ENCODE measurements around the gene TNFAIP8L1. TPM values are rescaled to one million over a fixed set of nuclear protein-coding genes. Genes with fewer than 3 reads are reported as not detected.

Gene TNFAIP8L1
- total RNA-seq, 4 donors from 2014 or later, result 4.5 to 12.0 (median 8.5) TPM

- TF ChIP-seq EP300 (IDR thresholded peaks at IDR 0.05; ENCODE audit: low read depth), result no peak
- no peak for TF ChIP-seq CTCF (IDR thresholded peaks at IDR 0.05)
- TF ChIP-seq POLR2A (IDR thresholded peaks at IDR 0.05), result no peak
- no peak for TF ChIP-seq POLR2AphosphoS5 (IDR thresholded peaks at IDR 0.05)
- 58% methylated on average over 16 of the region's 17 CpGs; no CpG with 5 or more reads in 1 of the 2 donors for WGBS, 2 donors (ENCODE audit: low coverage in 1 of 2)
- H3K36me3 ChIP-seq, result no peaks in the 10 kb centered on the region
- DNase-seq, result peak; percentile 58
- H3K27me3 ChIP-seq, result peaks cover 3% of the 10 kb centered on the region
- H3K4me1 ChIP-seq, result peaks cover 18 to 41% (median 33%) of the 10 kb centered on the region in 4 donors
- H3K27ac ChIP-seq, result peak overlapping the region; percentile 78 to 89 (median 82)
- intact Hi-C loops (cut with DNase I; ENCODE audit: low total_unique reads), result no loop called here
- H3K9me3 ChIP-seq, result no peaks in the 10 kb centered on the region
- peak overlapping the region; percentile 68 to 84 (median 73) for H3K4me3 ChIP-seq
- in situ Hi-C loops (cut with MboI; ENCODE audit: low pct_ligation_motif_present in 1 of 4, low pct_unique_long_range_greater_than_20kb in 1 of 4, low sequenced_read_pairs in 3 of 4), result no loop called here
Observed at GRCh38 chr19:4640247-4641000, 1.1 kb downstream of the TNFAIP8L1 start.

- WGBS, 2 donors (ENCODE audit: low coverage in 1 of 2), result 70% methylated on average over 14 of the region's 14 CpGs; no CpG with 5 or more reads in 1 of the 2 donors
Observed at GRCh38 chr19:4641132-4641531, 1.8 kb downstream of the TNFAIP8L1 start.

GRCh38 chr19:4642625-4643024 is 3.3 kb downstream of the TNFAIP8L1 start:
- Histone ChIP-seq H3K27me3 (no peaks in the 10 kb centered on the region), H3K4me3 (no peak overlapping the region), H3K4me1 (peaks cover 9 to 30% (median 20%) of the 10 kb centered on the region in 4 donors), H3K27ac (peak overlapping the region in 3 of 4 donors; percentile 78 to 89 (median 86)), H3K9me3 (no peaks in the 10 kb centered on the region), H3K36me3 (no peaks in the 10 kb centered on the region)
- DNase-seq, result no peak
- in situ Hi-C loops (cut with MboI; ENCODE audit: low pct_ligation_motif_present in 1 of 4, low pct_unique_long_range_greater_than_20kb in 1 of 4, low sequenced_read_pairs in 3 of 4), result no loop called here
- 87 to 96% methylated on average over 5 to 6 of the region's 6 CpGs for WGBS, 2 donors (ENCODE audit: low coverage in 1 of 2)
- TF ChIP-seq POLR2AphosphoS5 (IDR thresholded peaks at IDR 0.05) (no peak), CTCF (IDR thresholded peaks at IDR 0.05) (no peak), EP300 (IDR thresholded peaks at IDR 0.05; ENCODE audit: low read depth) (no peak), POLR2A (IDR thresholded peaks at IDR 0.05) (no peak)
- intact Hi-C loops (cut with DNase I; ENCODE audit: low total_unique reads), result no loop called here

More at GRCh38 chr19:4641132-4641531, 1.8 kb downstream of the TNFAIP8L1 start:
- intact Hi-C loops (cut with DNase I; ENCODE audit: low total_unique reads), result no loop called here
- DNase-seq, result no peak
- Histone ChIP-seq H3K4me3 (peak overlapping the region in 2 of 4 donors; percentile 68 to 84), H3K27ac (peak overlapping the region; percentile 78 to 89 (median 82)), H3K36me3 (no peaks in the 10 kb centered on the region), H3K27me3 (no peaks in the 10 kb centered on the region), H3K9me3 (no peaks in the 10 kb centered on the region), H3K4me1 (peaks cover 13 to 34% (median 26%) of the 10 kb centered on the region in 4 donors)
- TF ChIP-seq CTCF (IDR thresholded peaks at IDR 0.05) (no peak), EP300 (IDR thresholded peaks at IDR 0.05; ENCODE audit: low read depth) (no peak), POLR2AphosphoS5 (IDR thresholded peaks at IDR 0.05) (no peak), POLR2A (IDR thresholded peaks at IDR 0.05) (no peak)
- in situ Hi-C loops (cut with MboI; ENCODE audit: low pct_ligation_motif_present in 1 of 4, low pct_unique_long_range_greater_than_20kb in 1 of 4, low sequenced_read_pairs in 3 of 4), result no loop called here

GRCh38 chr19:4645718-4646117 is 6.4 kb downstream of the TNFAIP8L1 start:
- Histone ChIP-seq H3K36me3 (no peaks in the 10 kb centered on the region), H3K4me3 (no peak overlapping the region), H3K9me3 (no peaks in the 10 kb centered on the region), H3K27me3 (no peaks in the 10 kb centered on the region), H3K4me1 (peaks cover 3 to 21% (median 13%) of the 10 kb centered on the region in 4 donors), H3K27ac (peak overlapping the region; percentile 66 to 89 (median 84))
- in situ Hi-C loops (cut with MboI; ENCODE audit: low pct_ligation_motif_present in 1 of 4, low pct_unique_long_range_greater_than_20kb in 1 of 4, low sequenced_read_pairs in 3 of 4), result no loop called here
- no peak for DNase-seq
- TF ChIP-seq POLR2AphosphoS5 (IDR thresholded peaks at IDR 0.05) (no peak), EP300 (IDR thresholded peaks at IDR 0.05; ENCODE audit: low read depth) (no peak), CTCF (IDR thresholded peaks at IDR 0.05) (no peak), POLR2A (IDR thresholded peaks at IDR 0.05) (no peak)
- 85% methylated on average over 2 to 4 of the region's 4 CpGs for WGBS, 2 donors (ENCODE audit: low coverage in 1 of 2)
- intact Hi-C loops (cut with DNase I; ENCODE audit: low total_unique reads), result no loop called here
